NCI-H1417 (cell line): ENCODE data around the gene DLGAP1.
"Not testable (repeated sequence)": the region's sequence is repeated elsewhere in the genome, so short reads cannot be mapped to it uniquely, and the experiment has no call there.

Experiments
- DNase-seq, 3 experiments: peaks; one replicate each; lab custom pipeline; 2025; lab: John Stamatoyannopoulos, UW

The DLGAP1 gene

GRCh38 chr18:3584897-3585460 is 870.1 kb downstream of the DLGAP1 start:
- DNase-seq: peak in 1 of 3 experiments; percentile 23

GRCh38 chr18:3584266-3584861 is 870.7 kb downstream of the DLGAP1 start:
- peak in 1 of 3 experiments; percentile 38 for DNase-seq

DNA sequence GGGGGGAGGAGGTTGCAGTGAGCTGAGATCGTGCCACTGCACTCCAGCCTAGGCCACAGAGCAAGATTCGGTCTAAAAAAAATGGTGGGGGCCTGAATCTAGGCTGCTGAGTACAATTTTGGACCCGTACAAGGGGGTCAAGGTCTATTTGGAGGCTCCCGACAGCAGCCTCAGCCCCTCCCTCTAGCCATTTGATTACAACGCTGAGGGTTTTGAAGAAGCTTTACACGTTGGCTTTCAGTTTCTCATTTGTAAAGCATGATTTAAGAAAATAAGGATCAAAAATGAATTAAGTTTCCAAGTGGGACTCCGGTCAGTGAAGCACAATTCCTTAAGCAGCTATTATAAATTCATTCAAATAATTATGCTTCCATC is 871.2 kb downstream of the DLGAP1 start:
- DNase-seq: no peak

DNA sequence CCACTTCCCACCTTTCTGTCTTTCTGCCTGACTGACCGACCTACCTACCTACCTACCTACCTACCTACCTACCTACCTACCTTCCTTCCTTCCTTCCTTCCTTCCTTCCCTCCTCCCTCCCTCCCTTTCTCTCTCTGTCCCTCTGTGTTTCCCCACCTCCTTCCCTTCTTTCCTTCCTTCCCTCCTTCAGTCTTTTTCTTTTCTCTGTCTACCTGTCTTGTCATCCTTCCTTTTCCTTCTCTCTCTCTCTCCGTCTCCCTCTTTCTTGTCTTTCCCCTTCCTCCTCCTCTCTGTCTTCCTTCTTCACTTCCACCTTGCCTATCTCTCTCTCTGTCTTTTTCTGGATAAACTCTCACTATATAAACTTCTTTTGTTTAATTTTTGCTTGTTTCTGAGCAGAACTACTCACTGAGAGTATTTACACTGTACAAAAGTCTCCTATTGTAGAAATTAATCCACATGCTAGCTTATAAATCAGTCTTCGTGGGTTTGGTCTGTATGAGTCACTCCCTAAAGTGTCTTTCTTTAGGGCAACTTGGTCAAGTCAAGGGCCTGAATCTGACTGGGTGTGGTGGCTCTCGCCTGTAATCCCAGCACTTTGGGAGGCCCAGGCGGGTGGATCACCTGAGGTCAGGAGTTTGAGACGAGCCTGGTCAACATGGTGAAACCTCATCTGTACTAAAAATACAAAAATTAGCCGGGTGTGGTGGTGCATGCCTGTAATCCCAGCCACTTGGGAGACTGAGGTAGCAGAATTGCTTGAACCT is 871.8 kb downstream of the DLGAP1 start:
- not testable (repeated sequence) for DNase-seq

DNA sequence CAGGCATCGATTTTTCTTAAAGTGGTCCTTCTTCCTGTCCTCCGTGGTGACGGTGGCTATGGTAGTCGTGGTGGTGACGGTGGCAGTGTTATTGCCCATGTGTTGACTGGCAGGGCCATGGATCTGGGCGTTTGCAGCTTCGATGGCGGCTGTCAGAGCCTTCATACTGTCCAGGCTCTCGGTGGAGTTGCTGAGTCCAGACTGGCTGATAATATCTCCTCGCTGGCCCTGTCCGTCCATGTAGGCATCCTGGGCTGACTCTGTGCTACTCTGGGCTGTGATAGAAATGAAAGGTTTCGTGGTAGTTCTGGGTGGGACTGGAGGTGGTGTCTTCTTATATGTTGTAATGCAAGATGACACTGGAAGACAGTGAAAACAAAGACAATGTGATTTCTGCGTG is 873.2 kb downstream of the DLGAP1 start:
- no peak for DNase-seq

- not testable (repeated sequence) for DNase-seq
Observed at GRCh38 chr18:3580523-3581025, 874.5 kb downstream of the DLGAP1 start.

- no peak for DNase-seq
Observed at GRCh38 chr18:3579701-3580100, 875.4 kb downstream of the DLGAP1 start.

GRCh38 chr18:3578621-3579020 is 876.5 kb downstream of the DLGAP1 start:
- no peak for DNase-seq

GRCh38 chr18:3577281-3577855 is 877.7 kb downstream of the DLGAP1 start:
- no peak for DNase-seq

DNA sequence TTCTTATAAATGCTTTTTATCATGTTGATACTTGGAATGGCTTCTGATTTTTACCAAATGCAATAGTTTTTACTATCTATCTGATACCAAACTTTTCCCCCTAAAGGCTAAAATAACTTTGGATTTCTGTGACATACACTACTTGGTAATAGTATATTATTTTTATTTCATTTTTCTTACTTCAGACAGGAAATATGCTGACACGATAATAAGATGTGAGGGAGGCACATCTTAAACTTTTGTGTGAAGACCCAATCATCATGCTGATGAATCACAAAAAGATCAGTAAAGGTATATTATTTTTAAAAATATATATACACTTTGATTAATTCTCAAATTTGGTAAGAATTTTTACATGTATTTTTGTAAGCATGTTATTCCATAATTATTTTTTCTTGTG is 882.3 kb downstream of the DLGAP1 start:
- DNase-seq: no peak

DNA sequence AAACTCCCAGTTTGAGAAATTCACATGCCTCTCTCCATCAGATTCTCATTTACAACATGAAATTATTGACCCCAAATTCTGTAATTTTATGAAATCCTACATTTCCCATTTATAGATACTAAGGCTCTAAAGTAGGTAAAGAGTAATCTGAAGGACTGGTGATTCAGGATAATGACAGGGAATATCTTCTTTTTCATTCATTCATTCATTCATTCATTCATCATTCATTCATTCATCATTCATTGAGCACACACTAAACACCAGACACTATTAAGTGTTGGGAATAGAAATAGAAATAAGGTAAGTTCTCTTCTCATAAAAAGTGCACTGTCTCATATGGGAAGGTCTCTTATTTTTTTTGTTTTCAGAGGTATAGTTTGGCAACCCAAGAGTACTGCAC is 888.3 kb downstream of the DLGAP1 start:
- DNase-seq: no peak

DNA sequence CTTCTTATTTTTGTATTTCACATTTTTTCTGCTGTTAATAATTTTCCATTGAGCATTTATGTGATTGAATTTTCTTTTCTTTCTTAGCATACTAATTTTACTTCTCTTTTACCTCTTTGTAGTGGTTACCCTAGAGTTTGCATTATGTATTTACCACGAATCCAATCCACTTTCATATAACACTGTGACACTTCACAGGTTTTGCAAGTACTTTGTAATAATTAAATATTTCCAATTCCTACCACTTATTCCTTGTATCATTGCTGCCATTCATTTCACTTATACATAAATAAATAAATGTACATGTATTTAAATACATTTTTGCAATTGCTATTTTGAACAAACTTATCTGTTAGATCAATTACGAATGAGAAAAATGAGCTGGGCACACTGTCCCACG is 894.4 kb downstream of the DLGAP1 start:
- no peak for DNase-seq

DNA sequence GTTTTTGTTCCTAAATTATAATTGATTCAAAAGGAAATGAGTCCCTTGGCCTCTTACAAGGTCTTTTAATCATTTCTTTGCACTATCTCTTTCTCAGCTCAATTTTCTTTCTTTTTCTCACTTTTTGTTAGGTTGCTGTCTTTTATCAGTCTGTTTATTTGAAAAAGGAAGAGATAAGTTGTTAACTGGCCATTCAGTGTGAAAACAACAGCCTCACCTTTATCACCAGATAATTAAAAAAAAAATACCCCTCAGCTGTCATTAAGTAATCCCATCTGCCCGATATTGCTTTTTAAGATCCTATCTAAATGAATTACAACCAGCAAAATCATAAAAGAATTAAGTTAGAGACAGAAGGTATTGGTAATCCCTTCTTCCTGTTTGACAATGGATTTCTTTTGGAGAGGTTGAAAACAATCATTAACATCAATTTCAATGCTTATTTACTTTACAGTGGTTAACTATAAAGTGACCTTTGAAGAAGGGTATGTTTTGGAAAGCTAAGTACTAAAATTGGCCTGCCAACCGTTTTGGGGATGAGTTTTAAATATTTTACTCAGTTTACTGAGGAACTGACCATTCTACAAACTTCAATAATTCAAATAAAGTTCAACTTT is 900.2 kb downstream of the DLGAP1 start:
- DNase-seq: peak in 1 of 3 experiments; percentile 31

- DNase-seq: no peak
Observed at GRCh38 chr18:3554091-3554601, 901.0 kb downstream of the DLGAP1 start.

DNA sequence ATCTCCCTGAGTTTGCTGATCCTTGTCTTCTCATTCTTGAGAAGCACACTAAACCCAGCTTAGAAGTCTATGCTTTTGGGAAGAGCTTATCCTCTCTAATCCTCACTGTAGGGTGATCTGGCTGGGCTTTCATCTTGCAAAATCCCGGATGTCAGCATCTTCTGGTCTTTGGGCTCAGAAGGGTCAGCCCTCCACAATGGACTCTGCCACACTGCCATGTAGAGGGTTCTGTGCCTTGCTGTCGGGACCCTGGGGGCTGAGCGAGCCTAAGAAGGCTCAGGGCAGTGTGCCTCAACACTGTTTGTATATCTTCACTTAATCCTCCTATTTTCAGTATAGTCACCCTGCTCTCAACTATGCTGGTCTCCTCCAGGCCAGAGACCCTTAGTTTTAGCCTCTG is 902.8 kb downstream of the DLGAP1 start:
- no peak for DNase-seq

GRCh38 chr18:3547891-3548615 is 907.1 kb downstream of the DLGAP1 start:
- DNase-seq: no peak

GRCh38 chr18:3546106-3546505 is 909.0 kb downstream of the DLGAP1 start:
- no peak for DNase-seq

DNA sequence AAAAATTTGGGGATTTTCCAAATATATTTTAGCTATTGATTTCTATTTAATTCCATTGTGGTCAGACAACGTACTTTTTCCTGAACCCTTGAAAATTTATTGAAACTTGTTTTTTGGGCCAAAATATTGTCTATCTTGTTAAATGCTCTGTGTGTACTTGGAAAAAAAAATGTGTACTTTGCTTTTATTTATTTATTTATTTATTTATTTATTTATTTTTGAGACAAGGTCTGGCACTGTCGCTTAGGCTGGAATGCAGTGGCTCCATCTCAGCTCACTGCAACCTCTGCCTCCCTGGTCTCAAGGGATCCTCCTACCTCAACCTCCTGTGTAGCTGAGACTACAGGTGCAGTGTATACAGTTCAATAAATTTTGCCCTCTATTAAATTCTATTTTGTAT is 910.6 kb downstream of the DLGAP1 start:
- no peak for DNase-seq

DNA sequence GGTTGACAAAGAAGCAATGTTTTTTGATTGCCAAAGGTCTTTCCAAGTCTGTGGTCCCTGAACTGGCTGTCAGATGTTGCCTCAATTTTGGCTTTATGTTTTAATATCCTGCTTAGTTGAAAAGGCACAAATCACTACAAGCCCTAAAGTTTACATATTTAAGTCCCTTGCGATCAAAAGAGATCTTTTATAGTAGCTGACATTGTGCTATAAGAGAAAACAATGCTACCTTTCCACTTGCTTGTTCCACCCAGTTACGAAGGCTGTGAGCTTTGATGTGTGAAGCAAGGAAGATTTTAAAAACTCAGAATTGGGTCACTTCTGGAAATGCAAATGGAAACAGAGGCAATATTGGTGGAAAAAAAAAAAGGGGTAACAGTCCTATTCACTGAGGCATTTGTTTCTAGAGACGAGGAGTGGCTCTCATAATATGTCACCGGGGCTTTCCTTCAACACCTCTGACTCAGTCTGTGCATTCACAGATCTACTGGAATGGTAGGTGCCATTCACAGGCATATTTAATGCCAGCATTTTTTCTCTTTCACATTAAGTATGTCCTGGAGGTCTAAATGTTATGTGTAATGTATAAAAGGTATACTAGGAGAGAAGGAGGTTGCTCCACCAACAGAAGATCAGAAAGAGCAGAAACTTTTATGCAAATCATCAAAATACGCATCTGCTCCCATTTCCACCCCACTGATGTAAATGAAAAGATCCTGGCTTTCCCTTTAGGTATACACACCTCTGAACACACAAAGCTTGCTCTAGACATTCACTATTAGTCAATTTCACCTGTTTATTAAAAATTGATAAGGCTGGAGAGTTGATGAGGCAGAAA is 913.3 kb downstream of the DLGAP1 start:
- no peak for DNase-seq

- peak in 1 of 3 experiments; percentile 37 for DNase-seq
Observed at GRCh38 chr18:3540805-3541548, 914.1 kb downstream of the DLGAP1 start.
